CD8-positive, alpha-beta memory T cell (primary cell): ENCODE data around the gene LGALS1. TPM values are rescaled to one million over a fixed set of nuclear protein-coding genes. Genes with fewer than 3 reads are reported as not detected.
A peak's percentile ranks its signal among the peaks of the same experiment; 100 is the strongest.

Experiments used
- CTCF ChIA-PET: fragments of 350-600 bp; sonication (Branson Sonifier 250); formaldehyde crosslinking; loops from one replicate; lab custom pipeline; 2021; ENCODE audit warnings: antibody characterized with exemption; lab: Charles Lee
- POLR2A ChIA-PET: fragments of 350-600 bp; sonication (Branson Sonifier 250); formaldehyde crosslinking; loops from one replicate; lab custom pipeline; 2021; ENCODE audit warnings: antibody characterized with exemption; lab: Charles Lee
- DNase-seq, 5 donors: peaks; one replicate each; pipeline versions ENCODE4 v3.0.0 to v3.0.0-alpha.2; 2020 to 2022; ENCODE audit warnings: mixed read lengths in 1 of 5
- H3K27ac ChIP-seq: one replicate; pipeline ENCODE4 v1.7.0; 2013; ENCODE audit warnings: low read depth, mild to moderate bottlenecking, low read length, moderate library complexity
- H3K27me3 ChIP-seq: 2 replicates; pipeline ENCODE4 v1.7.0; 2013; ENCODE audit warnings: low read length, mild to moderate bottlenecking; ENCODE audit not compliant: insufficient read depth, poor library complexity, severe bottlenecking
- H3K36me3 ChIP-seq: 2 replicates; pipeline ENCODE4 v1.7.0; 2013; ENCODE audit warnings: mild to moderate bottlenecking, low read length, moderate library complexity; ENCODE audit not compliant: insufficient read depth
- H3K4me1 ChIP-seq: 2 replicates; pipeline ENCODE4 v1.7.0; 2013; ENCODE audit warnings: mild to moderate bottlenecking, low read length, moderate library complexity; ENCODE audit not compliant: insufficient read depth
- H3K4me3 ChIP-seq: 2 replicates; pipeline ENCODE4 v1.7.0; 2013; ENCODE audit warnings: mild to moderate bottlenecking, low read length
- H3K9me3 ChIP-seq: 2 replicates; pipeline ENCODE4 v1.7.0; 2013; ENCODE audit warnings: mild to moderate bottlenecking, low read length
- H3K27ac Mint-ChIP-seq, 8 donors: one replicate each; pipeline ENCODE4 v1.8.0; 2020 to 2021; ENCODE audit warnings: mixed read lengths in 8 of 8, mild to moderate bottlenecking in 6 of 8, inconsistent platforms in 3 of 8, moderate library complexity in 3 of 8
- H3K27me3 Mint-ChIP-seq, 2 donors: one replicate each; pipeline ENCODE4 v1.8.0; 2020 to 2021; ENCODE audit warnings: mixed read lengths in 2 of 2, mild to moderate bottlenecking in 1 of 2, moderate library complexity in 1 of 2
- H3K36me3 Mint-ChIP-seq, 3 donors: one replicate each; pipeline ENCODE4 v1.8.0; 2020 to 2021; ENCODE audit warnings: mixed read lengths in 3 of 3, inconsistent platforms in 1 of 3, mild to moderate bottlenecking in 1 of 3
- H3K4me1 Mint-ChIP-seq, 3 donors: one replicate each; pipeline ENCODE4 v1.8.0; 2020 to 2021; ENCODE audit warnings: mixed read lengths in 3 of 3, inconsistent platforms in 1 of 3, mild to moderate bottlenecking in 1 of 3
- H3K4me3 Mint-ChIP-seq, 7 donors: one replicate each; pipeline ENCODE4 v1.8.0; 2020 to 2021; ENCODE audit warnings: mixed read lengths in 7 of 7, mild to moderate bottlenecking in 6 of 7, moderate library complexity in 4 of 7, inconsistent platforms in 2 of 7
- H3K9me3 Mint-ChIP-seq, 5 donors: one replicate each; pipeline ENCODE4 v1.8.0; 2020 to 2022; ENCODE audit warnings: mixed read lengths in 5 of 5, mild to moderate bottlenecking in 3 of 5, moderate library complexity in 2 of 5, inconsistent platforms in 1 of 5
- polyA plus RNA-seq: library from polyadenylated mRNA; unstranded; fragments of 300-500 nt; fragmentation: Illumina TruSeq; gene quantifications from one replicate; pipeline ENCODE4 v1.2.3, GENCODE V29; 2021
- total RNA-seq, 2 experiments: library from RNA; stranded (reverse); gene quantifications; one replicate each; pipeline ENCODE4 v1.2.3, GENCODE V29; 2021

The LGALS1 gene
- total and polyA plus RNA-seq, 3 experiments from 2014 or later = 182 to 223 (median 204) TPM

GRCh38 chr22:37703906-37704305 is 28.5 kb downstream of the LGALS1 start:
- Mint-ChIP-seq H3K4me3 (no peak overlapping the region), H3K27me3 (peaks cover 0 to 1% of the 10 kb centered on the region in 2 donors), H3K9me3 (no peaks in the 10 kb centered on the region), H3K4me1 (no peaks in the 10 kb centered on the region), H3K27ac (no peak overlapping the region), H3K36me3 (peaks cover 0 to 25% (median 13%) of the 10 kb centered on the region in 3 donors)
- no peak for DNase-seq
- Histone ChIP-seq H3K9me3 (no peaks in the 10 kb centered on the region), H3K36me3 (no peaks in the 10 kb centered on the region), H3K27ac (no peak overlapping the region), H3K4me1 (no peaks in the 10 kb centered on the region), H3K27me3 (no peaks in the 10 kb centered on the region), H3K4me3 (no peak overlapping the region)
- ChIA-PET POLR2A (no interaction called here), CTCF (no interaction called here)

GRCh38 chr22:37704645-37705044 is 29.2 kb downstream of the LGALS1 start:
- ChIA-PET CTCF (no interaction called here), POLR2A (no interaction called here)
- Histone ChIP-seq H3K27me3 (no peaks in the 10 kb centered on the region), H3K36me3 (no peaks in the 10 kb centered on the region), H3K4me3 (no peak overlapping the region), H3K27ac (no peak overlapping the region), H3K4me1 (no peaks in the 10 kb centered on the region), H3K9me3 (no peaks in the 10 kb centered on the region)
- Mint-ChIP-seq H3K4me3 (no peak overlapping the region), H3K36me3 (peaks cover 0 to 25% (median 13%) of the 10 kb centered on the region in 3 donors), H3K27ac (no peak overlapping the region), H3K9me3 (no peaks in the 10 kb centered on the region), H3K4me1 (no peaks in the 10 kb centered on the region), H3K27me3 (peaks cover 0 to 1% of the 10 kb centered on the region in 2 donors)
- DNase-seq = no peak

GRCh38 chr22:37705205-37705604 is 29.8 kb downstream of the LGALS1 start:
- H3K9me3 ChIP-seq = no peaks in the 10 kb centered on the region
- CTCF ChIA-PET = no interaction called here
- no peaks in the 10 kb centered on the region for H3K4me1 ChIP-seq
- H3K27ac ChIP-seq = no peak overlapping the region
- Mint-ChIP-seq H3K4me1 (no peaks in the 10 kb centered on the region), H3K4me3 (no peak overlapping the region), H3K27ac (no peak overlapping the region), H3K36me3 (peaks cover 0 to 27% (median 15%) of the 10 kb centered on the region in 3 donors), H3K9me3 (no peaks in the 10 kb centered on the region), H3K27me3 (peaks cover 0 to 1% of the 10 kb centered on the region in 2 donors)
- no peak overlapping the region for H3K4me3 ChIP-seq
- no peak for DNase-seq
- POLR2A ChIA-PET = no interaction called here
- no peaks in the 10 kb centered on the region for H3K36me3 ChIP-seq
- H3K27me3 ChIP-seq = no peaks in the 10 kb centered on the region

- H3K4me1 Mint-ChIP-seq = no peaks in the 10 kb centered on the region
- no peak for DNase-seq
- Histone ChIP-seq H3K27ac (no peak overlapping the region), H3K9me3 (no peaks in the 10 kb centered on the region), H3K4me3 (no peak overlapping the region), H3K27me3 (no peaks in the 10 kb centered on the region), H3K4me1 (no peaks in the 10 kb centered on the region), H3K36me3 (no peaks in the 10 kb centered on the region)
- H3K9me3 Mint-ChIP-seq = no peaks in the 10 kb centered on the region
- H3K27me3 Mint-ChIP-seq = peaks cover 0 to 1% of the 10 kb centered on the region in 2 donors
- peak overlapping the region in 1 of 8 donors; percentile 75 for H3K27ac Mint-ChIP-seq
- peaks cover 0 to 19% (median 11%) of the 10 kb centered on the region in 3 donors for H3K36me3 Mint-ChIP-seq
- CTCF ChIA-PET = no interaction called here
- POLR2A ChIA-PET = no interaction called here
- no peak overlapping the region for H3K4me3 Mint-ChIP-seq
Observed at GRCh38 chr22:37708580-37709444, 33.4 kb downstream of the LGALS1 start.

- no peaks in the 10 kb centered on the region for H3K4me1 Mint-ChIP-seq
- Histone ChIP-seq H3K4me3 (no peak overlapping the region), H3K27me3 (no peaks in the 10 kb centered on the region), H3K27ac (no peak overlapping the region), H3K9me3 (no peaks in the 10 kb centered on the region), H3K4me1 (no peaks in the 10 kb centered on the region), H3K36me3 (no peaks in the 10 kb centered on the region)
- peaks cover 0 to 1% of the 10 kb centered on the region in 2 donors for H3K27me3 Mint-ChIP-seq
- ChIA-PET POLR2A (no interaction called here), CTCF (no interaction called here)
- no peaks in the 10 kb centered on the region for H3K9me3 Mint-ChIP-seq
- no peak overlapping the region for H3K27ac Mint-ChIP-seq
- H3K4me3 Mint-ChIP-seq = no peak overlapping the region
- peaks cover 0 to 17% (median 10%) of the 10 kb centered on the region in 3 donors for H3K36me3 Mint-ChIP-seq
- no peak for DNase-seq
Observed at GRCh38 chr22:37709445-37709765, 34.0 kb downstream of the LGALS1 start.

DNA sequence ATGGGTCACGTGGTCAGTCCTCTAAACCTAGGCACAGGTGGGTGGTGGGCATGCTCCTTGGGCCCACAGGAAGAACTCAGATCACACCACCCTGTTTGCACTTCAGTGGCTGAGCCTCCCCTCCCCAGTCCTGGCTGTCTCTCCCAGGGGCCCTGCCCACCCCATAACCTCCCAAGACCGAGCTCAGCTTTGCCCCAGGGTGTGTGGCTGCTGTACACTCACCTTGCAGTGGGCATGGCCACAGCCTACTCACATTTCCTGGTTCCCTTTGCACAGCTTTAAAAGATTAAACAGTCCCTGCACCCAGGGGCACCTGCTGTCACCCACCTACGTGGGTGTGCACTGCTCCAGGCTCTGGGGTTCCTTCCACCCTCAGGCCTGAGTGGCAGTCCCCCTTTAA is 35.2 kb downstream of the LGALS1 start:
- H3K36me3 ChIP-seq = no peaks in the 10 kb centered on the region
- CTCF ChIA-PET = no interaction called here
- no peak for DNase-seq
- no peak overlapping the region for H3K27ac ChIP-seq
- Mint-ChIP-seq H3K4me1 (no peaks in the 10 kb centered on the region), H3K36me3 (peaks cover 0 to 14% (median 7%) of the 10 kb centered on the region in 3 donors), H3K9me3 (no peaks in the 10 kb centered on the region), H3K27ac (no peak overlapping the region), H3K4me3 (no peak overlapping the region), H3K27me3 (peaks cover 0 to 1% of the 10 kb centered on the region in 2 donors)
- H3K4me1 ChIP-seq = no peaks in the 10 kb centered on the region
- no peaks in the 10 kb centered on the region for H3K27me3 ChIP-seq
- no peak overlapping the region for H3K4me3 ChIP-seq
- no peaks in the 10 kb centered on the region for H3K9me3 ChIP-seq
- POLR2A ChIA-PET = no interaction called here

DNA sequence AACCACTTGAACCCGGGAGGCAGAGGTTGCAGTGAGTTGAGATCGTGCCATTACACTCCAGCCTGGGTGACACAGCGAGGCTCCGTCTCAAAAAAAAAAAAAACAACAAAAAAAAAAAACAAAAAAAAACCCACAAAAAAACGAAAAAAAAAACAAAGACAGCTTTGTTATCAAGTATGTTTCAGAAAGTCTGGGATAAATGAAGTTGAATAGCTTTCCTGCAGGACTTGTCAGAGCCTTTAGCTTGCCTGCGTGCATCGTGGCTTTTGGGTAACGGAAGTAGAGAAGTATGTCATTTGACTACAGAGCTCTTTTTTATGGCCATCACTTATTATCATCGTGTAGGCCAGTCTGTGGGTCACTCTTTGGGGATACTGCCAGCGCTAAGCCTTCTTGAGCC is 36.1 kb downstream of the LGALS1 start:
- no peaks in the 10 kb centered on the region for H3K9me3 Mint-ChIP-seq
- Histone ChIP-seq H3K4me1 (no peaks in the 10 kb centered on the region), H3K36me3 (no peaks in the 10 kb centered on the region), H3K9me3 (no peaks in the 10 kb centered on the region), H3K27ac (no peak overlapping the region), H3K4me3 (no peak overlapping the region), H3K27me3 (no peaks in the 10 kb centered on the region)
- H3K4me3 Mint-ChIP-seq = no peak overlapping the region
- H3K4me1 Mint-ChIP-seq = no peaks in the 10 kb centered on the region
- POLR2A ChIA-PET = no interaction called here
- DNase-seq = no peak
- H3K27me3 Mint-ChIP-seq = no peaks in the 10 kb centered on the region
- peaks cover 0 to 6% (median 3%) of the 10 kb centered on the region in 3 donors for H3K36me3 Mint-ChIP-seq
- CTCF ChIA-PET = interaction anchor here (0.6 to 1.0 kb wide), 2 partner anchors 30 to 1121 kb away, joined by 3 to 4 read pairs; no protein-coding TSS in a partner anchor
- H3K27ac Mint-ChIP-seq = no peak overlapping the region

GRCh38 chr22:37713761-37714160 is 38.3 kb downstream of the LGALS1 start:
- no peaks in the 10 kb centered on the region for H3K4me1 ChIP-seq
- POLR2A ChIA-PET = interaction anchor here (0.5 kb wide), 1 partner anchor 138 kb away, joined by 6 read pairs; no protein-coding TSS in a partner anchor
- no peaks in the 10 kb centered on the region for H3K4me1 Mint-ChIP-seq
- no peak overlapping the region for H3K4me3 Mint-ChIP-seq
- no peak for DNase-seq
- H3K9me3 Mint-ChIP-seq = no peaks in the 10 kb centered on the region
- H3K9me3 ChIP-seq = no peaks in the 10 kb centered on the region
- H3K36me3 ChIP-seq = no peaks in the 10 kb centered on the region
- H3K27me3 Mint-ChIP-seq = no peaks in the 10 kb centered on the region
- no peaks in the 10 kb centered on the region for H3K27me3 ChIP-seq
- no peak overlapping the region for H3K27ac ChIP-seq
- H3K27ac Mint-ChIP-seq = no peak overlapping the region
- peaks cover 0 to 15% (median 11%) of the 10 kb centered on the region in 3 donors for H3K36me3 Mint-ChIP-seq
- CTCF ChIA-PET = no interaction called here
- H3K4me3 ChIP-seq = no peak overlapping the region
